HepG2 (cell line): ENCODE data around the gene MRPL20. TPM values are rescaled to one million over a fixed set of nuclear protein-coding genes. Genes with fewer than 3 reads are reported as not detected.

Source experiments
- BHLHE40 ChIP-seq: IDR thresholded peaks from 2 replicates; pipeline ENCODE4 v1.6.1; 2011; ENCODE audit warnings: low read length, improper control_type of control experiment
- GTF2F1 ChIP-seq: fragments of 150-350 bp; IDR thresholded peaks from 2 replicates; pipeline ENCODE4 v1.6.1; 2014; ENCODE audit warnings: low read length
- NCOR1 ChIP-seq: fragments of 200-600 bp; sonication (generic); IDR thresholded peaks from 2 replicates; pipeline ENCODE4 v1.7.0; 2017; ENCODE audit warnings: antibody characterized with exemption, low read length, borderline replicate concordance
- PAX8 ChIP-seq: sonication (generic); formaldehyde crosslinking; IDR thresholded peaks from 2 replicates; pipeline ENCODE4 v1.8.0; 2022; ENCODE audit warnings: mild to moderate bottlenecking, missing genetic modification reagents, borderline replicate concordance
- PPARG ChIP-seq: conservative IDR thresholded peaks from 2 replicates; pipeline ENCODE4 v1.6.1; 2016; ENCODE audit warnings: missing biosample characterization, missing genetic modification reagents
- SMYD3 ChIP-seq: sonication (generic); formaldehyde crosslinking; IDR thresholded peaks from 2 replicates; pipeline ENCODE4 v1.8.1; 2023; ENCODE audit warnings: mild to moderate bottlenecking, missing genetic modification reagents
- TCF7 ChIP-seq: sonication (generic); IDR thresholded peaks from 2 replicates; pipeline ENCODE4 v1.6.1; 2016; ENCODE audit warnings: antibody characterized with exemption, low read depth
- YEATS2 ChIP-seq: sonication (generic); formaldehyde crosslinking; IDR thresholded peaks from 2 replicates; pipeline ENCODE4 v1.4.0; 2020; ENCODE audit warnings: missing genetic modification reagents, borderline replicate concordance
- ZBTB1 ChIP-seq: sonication (generic); formaldehyde crosslinking; IDR thresholded peaks from 2 replicates; pipeline ENCODE4 v1.4.0; 2020; ENCODE audit warnings: missing genetic modification reagents, borderline replicate concordance
- ZNF263 ChIP-seq: sonication (generic); formaldehyde crosslinking; IDR thresholded peaks from 2 replicates; pipeline ENCODE4 v1.4.0; 2020; ENCODE audit warnings: missing genetic modification reagents
- ZSCAN29 ChIP-seq: sonication (generic); formaldehyde crosslinking; conservative IDR thresholded peaks from 2 replicates; pipeline ENCODE4 v1.4.0; 2020; ENCODE audit warnings: mild to moderate bottlenecking, missing genetic modification reagents
- polyA plus RNA-seq, 8 experiments: library from polyadenylated mRNA; depleted of rRNA in 3 of 8; stranded (reverse) in 7 of 8; unstranded in 1 of 8; fragments of >200 nt; fragmentation: Illumina TruSeq in 4 of 8; extraction: Trizol in 4 of 8; gene quantifications; 2 replicates each; pipeline versions ENCODE4 v1.2.1 to v1.2.3, GENCODE V29; 2011 to 2016; ENCODE audit warnings: low read depth in 4 of 8, missing spikeins in 1 of 8, mixed read lengths in 1 of 8; ENCODE audit not compliant: insufficient read depth in 1 of 8
- total RNA-seq, 5 experiments: library from RNA; depleted of rRNA; stranded (reverse); fragments of >200 nt; fragmentation: Illumina TruSeq; extraction: Trizol; gene quantifications; 2 replicates each; pipeline ENCODE4 v1.2.3, GENCODE V29; 2016; ENCODE audit warnings: low read depth in 1 of 5
- TF ChIP-seq, protein P1 (sequence below): sonication (generic); formaldehyde crosslinking; IDR thresholded peaks from 2 replicates; pipeline ENCODE4 v1.5.0; 2020; ENCODE audit warnings: missing genetic modification reagents, mild to moderate bottlenecking, borderline replicate concordance
- TF ChIP-seq, protein P2 (sequence below): sonication (generic); formaldehyde crosslinking; IDR thresholded peaks from 2 replicates; pipeline ENCODE4 v1.4.0; 2020; ENCODE audit warnings: missing genetic modification reagents
- TF ChIP-seq, protein P3 (sequence below): sonication (generic); formaldehyde crosslinking; IDR thresholded peaks from 2 replicates; pipeline ENCODE4 v1.4.0; 2020; ENCODE audit warnings: missing genetic modification reagents, mild to moderate bottlenecking, borderline replicate concordance

Gene MRPL20
- total and polyA plus RNA-seq, 2 of the 13 experiments (the other 11 are each of a cell fraction or from before 2014, with no cell fraction given) = 59.2 to 127 TPM

DNA sequence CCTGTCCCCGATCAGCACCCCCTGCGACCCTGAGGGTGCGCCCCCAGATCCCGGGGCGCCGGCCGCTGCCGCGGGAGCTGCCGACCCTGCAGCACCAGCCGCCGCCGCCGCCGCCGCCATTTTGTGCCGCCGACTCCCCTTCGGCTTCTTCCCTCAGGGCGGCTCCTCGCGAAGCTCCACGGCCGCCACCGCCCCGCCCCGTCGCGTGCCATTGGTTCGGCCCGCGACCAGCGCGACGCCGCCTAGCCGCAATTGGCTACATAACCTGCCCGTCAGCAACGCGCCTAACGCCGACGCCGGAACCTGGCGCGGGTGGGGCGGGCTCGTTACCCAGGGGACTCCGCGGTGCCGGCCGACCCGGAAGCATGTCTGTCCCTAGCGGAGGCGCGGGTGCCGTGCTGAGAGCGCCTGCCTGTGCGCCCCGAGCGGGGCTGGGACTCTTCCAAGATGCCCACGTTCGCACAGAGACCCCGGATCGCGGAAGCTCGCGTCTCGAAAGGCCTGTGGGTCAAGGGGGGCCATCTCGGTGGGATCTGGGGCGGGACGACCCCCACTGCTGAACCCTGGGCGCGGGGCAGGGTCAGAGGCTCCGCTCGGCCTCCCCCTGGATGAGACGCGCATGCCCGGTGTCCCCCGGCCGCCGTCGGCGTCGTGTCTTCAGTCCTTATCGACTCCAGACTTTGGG, 7.8 kb downstream of the MRPL20 start, which contains the start of gene CCNL2 (continued):
- TF ChIP-seq, protein P1, sequence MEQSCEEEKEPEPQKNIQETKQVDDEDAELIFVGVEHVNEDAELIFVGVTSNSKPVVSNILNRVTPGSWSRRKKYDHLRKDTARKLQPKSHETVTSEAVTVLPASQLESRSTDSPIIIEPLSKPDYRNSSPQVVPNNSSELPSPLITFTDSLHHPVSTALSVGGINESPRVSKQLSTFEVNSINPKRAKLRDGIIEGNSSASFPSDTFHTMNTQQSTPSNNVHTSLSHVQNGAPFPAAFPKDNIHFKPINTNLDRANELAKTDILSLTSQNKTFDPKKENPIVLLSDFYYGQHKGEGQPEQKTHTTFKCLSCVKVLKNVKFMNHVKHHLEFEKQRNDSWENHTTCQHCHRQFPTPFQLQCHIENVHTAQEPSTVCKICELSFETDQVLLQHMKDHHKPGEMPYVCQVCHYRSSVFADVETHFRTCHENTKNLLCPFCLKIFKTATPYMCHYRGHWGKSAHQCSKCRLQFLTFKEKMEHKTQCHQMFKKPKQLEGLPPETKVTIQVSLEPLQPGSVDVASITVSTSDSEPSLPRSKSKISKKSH = no peak; the same call in none of the 2 replicates
- TF ChIP-seq SMYD3 (CRISPR knock-in tag) (no peak), ZBTB1 (CRISPR knock-in tag) (no peak), NCOR1 (peak; percentile 20; the same call in 1 of the 2 replicates), GTF2F1 (no peak), TCF7 (no peak), PAX8 (CRISPR knock-in tag) (peak; percentile 94; the same call in 1 of the 2 replicates), BHLHE40 (peak; percentile 72), PPARG (CRISPR knock-in tag) (no peak), ZNF263 (CRISPR knock-in tag) (peak; percentile 13; the same call in 1 of the 2 replicates), YEATS2 (CRISPR knock-in tag) (peak; percentile 90), ZSCAN29 (CRISPR knock-in tag) (0 out of 2 replicates have a peak, but pooled peaks have one; percentile 25)
- TF ChIP-seq, protein P2, sequence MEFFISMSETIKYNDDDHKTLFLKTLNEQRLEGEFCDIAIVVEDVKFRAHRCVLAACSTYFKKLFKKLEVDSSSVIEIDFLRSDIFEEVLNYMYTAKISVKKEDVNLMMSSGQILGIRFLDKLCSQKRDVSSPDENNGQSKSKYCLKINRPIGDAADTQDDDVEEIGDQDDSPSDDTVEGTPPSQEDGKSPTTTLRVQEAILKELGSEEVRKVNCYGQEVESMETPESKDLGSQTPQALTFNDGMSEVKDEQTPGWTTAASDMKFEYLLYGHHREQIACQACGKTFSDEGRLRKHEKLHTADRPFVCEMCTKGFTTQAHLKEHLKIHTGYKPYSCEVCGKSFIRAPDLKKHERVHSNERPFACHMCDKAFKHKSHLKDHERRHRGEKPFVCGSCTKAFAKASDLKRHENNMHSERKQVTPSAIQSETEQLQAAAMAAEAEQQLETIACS = no peak
- TF ChIP-seq, protein P3, sequence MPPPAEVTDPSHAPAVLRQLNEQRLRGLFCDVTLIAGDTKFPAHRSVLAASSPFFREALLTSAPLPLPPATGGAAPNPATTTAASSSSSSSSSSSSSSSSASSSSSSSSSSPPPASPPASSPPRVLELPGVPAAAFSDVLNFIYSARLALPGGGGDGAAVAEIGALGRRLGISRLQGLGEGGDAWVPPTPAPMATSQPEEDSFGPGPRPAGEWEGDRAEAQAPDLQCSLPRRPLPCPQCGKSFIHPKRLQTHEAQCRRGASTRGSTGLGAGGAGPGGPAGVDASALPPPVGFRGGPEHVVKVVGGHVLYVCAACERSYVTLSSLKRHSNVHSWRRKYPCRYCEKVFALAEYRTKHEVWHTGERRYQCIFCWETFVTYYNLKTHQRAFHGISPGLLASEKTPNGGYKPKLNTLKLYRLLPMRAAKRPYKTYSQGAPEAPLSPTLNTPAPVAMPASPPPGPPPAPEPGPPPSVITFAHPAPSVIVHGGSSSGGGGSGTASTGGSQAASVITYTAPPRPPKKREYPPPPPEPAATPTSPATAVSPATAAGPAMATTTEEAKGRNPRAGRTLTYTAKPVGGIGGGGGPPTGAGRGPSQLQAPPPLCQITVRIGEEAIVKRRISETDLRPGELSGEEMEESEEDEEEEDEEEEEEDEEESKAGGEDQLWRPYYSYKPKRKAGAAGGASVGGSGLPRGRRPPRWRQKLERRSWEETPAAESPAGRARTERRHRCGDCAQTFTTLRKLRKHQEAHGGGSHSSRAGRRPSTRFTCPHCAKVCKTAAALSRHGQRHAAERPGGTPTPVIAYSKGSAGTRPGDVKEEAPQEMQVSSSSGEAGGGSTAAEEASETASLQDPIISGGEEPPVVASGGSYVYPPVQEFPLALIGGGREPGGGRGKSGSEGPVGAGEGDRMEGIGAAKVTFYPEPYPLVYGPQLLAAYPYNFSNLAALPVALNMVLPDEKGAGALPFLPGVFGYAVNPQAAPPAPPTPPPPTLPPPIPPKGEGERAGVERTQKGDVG (CRISPR knock-in tag) = no peak
